Lower lobe of right lung (tissue), 2 donors: ENCODE results near the gene BFSP1. TPM values are rescaled to one million over a fixed set of nuclear protein-coding genes. Genes with fewer than 3 reads are reported as not detected.

Source experiments
- ATAC-seq, 2 donors: fragments of 200-7000 bp; cut with Tn5 transposase; one replicate each; pipeline ENCODE4 v1.9.1; 2020 to 2022; ENCODE audit warnings: mild to moderate bottlenecking in 2 of 2, moderate library complexity in 2 of 2
- DNase-seq: peaks from one replicate; pipeline ENCODE4 v3.0.0-alpha.2; 2020
- H3K27ac ChIP-seq: fragments of 200-600 bp; one replicate; pipeline ENCODE4 v1.8.0; 2022
- H3K27me3 ChIP-seq: fragments of 200-600 bp; one replicate; pipeline ENCODE4 v1.8.0; 2022; ENCODE audit warnings: low read depth
- H3K36me3 ChIP-seq: fragments of 200-600 bp; one replicate; pipeline ENCODE4 v1.8.0; 2022; ENCODE audit warnings: mild to moderate bottlenecking
- H3K4me1 ChIP-seq: fragments of 200-600 bp; one replicate; pipeline ENCODE4 v1.8.0; 2022
- H3K4me3 ChIP-seq: fragments of 200-600 bp; one replicate; pipeline ENCODE4 v1.8.0; 2022; ENCODE audit warnings: mild to moderate bottlenecking
- H3K9me3 ChIP-seq: fragments of 200-600 bp; one replicate; pipeline ENCODE4 v1.8.0; 2022
- CTCF ChIP-seq: fragments of 200-600 bp; IDR thresholded peaks from one replicate; pipeline ENCODE4 v1.8.0; 2022; ENCODE audit warnings: antibody characterized with exemption, mild to moderate bottlenecking
- intact Hi-C: fragments of 100-400 bp; cut with DNase I; formaldehyde crosslinking; loops from one replicate; pipeline ENCODE4 v1.11.0; 2022
- total RNA-seq: library from RNA; stranded (reverse); fragmentation: NEBNext Ultra II Directional; extraction: Animal tissue kit (Norgen Biotek cat#: 25700); gene quantifications from one replicate; pipeline ENCODE4 v1.2.1, GENCODE V29; 2021
- donor health status: DM: no; HTN: yes; CAD: no; lungs with severe emphysema.

Gene BFSP1
- total RNA-seq, 1 donor from 2014 or later, result 2.4 TPM

GRCh38 chr20:17525650-17526049 lies 5.5 kb downstream of the BFSP1 start:
- no peak for TF ChIP-seq CTCF
- intact Hi-C loops, result no loop called here
- Histone ChIP-seq H3K4me1 (peaks cover 4% of the 10 kb centered on the region), H3K27me3 (no peaks in the 10 kb centered on the region), H3K9me3 (no peaks in the 10 kb centered on the region), H3K36me3 (no peaks in the 10 kb centered on the region), H3K4me3 (no peak overlapping the region), H3K27ac (no peak overlapping the region)
- ATAC-seq (peak; percentile 50 to 71), DNase-seq (no peak)

- ATAC-seq (no peak), DNase-seq (no peak)
- Histone ChIP-seq H3K27me3 (no peaks in the 10 kb centered on the region), H3K36me3 (no peaks in the 10 kb centered on the region), H3K9me3 (no peaks in the 10 kb centered on the region), H3K4me3 (no peak overlapping the region), H3K27ac (no peak overlapping the region), H3K4me1 (no peaks in the 10 kb centered on the region)
- no peak for TF ChIP-seq CTCF
- intact Hi-C loops, result no loop called here
Observed at GRCh38 chr20:17525132-17525531, 6.0 kb downstream of the BFSP1 start.

- no peaks in the 10 kb centered on the region for H3K9me3 ChIP-seq
- ATAC-seq, result no peak
- intact Hi-C loops, result no loop called here
- DNase-seq, result no peak
- no peak overlapping the region for H3K27ac ChIP-seq
- no peaks in the 10 kb centered on the region for H3K36me3 ChIP-seq
- no peak overlapping the region for H3K4me3 ChIP-seq
- no peaks in the 10 kb centered on the region for H3K27me3 ChIP-seq
- TF ChIP-seq CTCF, result no peak
- no peaks in the 10 kb centered on the region for H3K4me1 ChIP-seq
Observed at GRCh38 chr20:17524560-17524959, 6.6 kb downstream of the BFSP1 start.

GRCh38 chr20:17523326-17523725 lies 7.9 kb downstream of the BFSP1 start:
- H3K27ac ChIP-seq, result no peak overlapping the region
- H3K4me3 ChIP-seq, result no peak overlapping the region
- no peaks in the 10 kb centered on the region for H3K4me1 ChIP-seq
- H3K9me3 ChIP-seq, result no peaks in the 10 kb centered on the region
- H3K27me3 ChIP-seq, result no peaks in the 10 kb centered on the region
- ATAC-seq (no peak), DNase-seq (no peak)
- TF ChIP-seq CTCF, result no peak
- no peaks in the 10 kb centered on the region for H3K36me3 ChIP-seq
- intact Hi-C loops, result no loop called here

GRCh38 chr20:17522528-17522927 lies 8.7 kb downstream of the BFSP1 start:
- no peak for TF ChIP-seq CTCF
- Histone ChIP-seq H3K27me3 (no peaks in the 10 kb centered on the region), H3K27ac (no peak overlapping the region), H3K4me3 (no peak overlapping the region), H3K36me3 (no peaks in the 10 kb centered on the region), H3K4me1 (no peaks in the 10 kb centered on the region), H3K9me3 (no peaks in the 10 kb centered on the region)
- DNase-seq (no peak), ATAC-seq (no peak)
- intact Hi-C loops, result no loop called here

GRCh38 chr20:17520583-17520982 lies 10.6 kb downstream of the BFSP1 start:
- no peak for TF ChIP-seq CTCF
- Histone ChIP-seq H3K9me3 (no peaks in the 10 kb centered on the region), H3K27me3 (no peaks in the 10 kb centered on the region), H3K4me3 (no peak overlapping the region), H3K27ac (no peak overlapping the region), H3K4me1 (no peaks in the 10 kb centered on the region), H3K36me3 (no peaks in the 10 kb centered on the region)
- DNase-seq (no peak), ATAC-seq (no peak)
- intact Hi-C loops, result no loop called here
